HUES48 (cell line): ENCODE results near the gene PSMD11.
A peak's percentile ranks its signal among the peaks of the same experiment; 100 is the strongest.
"Not testable (repeated sequence)": the region's sequence is repeated elsewhere in the genome, so short reads cannot be mapped to it uniquely, and the experiment has no call there.

Experiments
- H3K27ac ChIP-seq: one replicate; pipeline ENCODE4 v1.7.0; 2013; ENCODE audit warnings: low read depth, low read length, inconsistent platforms
- H3K27me3 ChIP-seq: 2 replicates; pipeline ENCODE4 v1.6.1; 2013; ENCODE audit warnings: mild to moderate bottlenecking, low read length; ENCODE audit not compliant: control insufficient read depth, insufficient read depth
- H3K36me3 ChIP-seq: 2 replicates; pipeline ENCODE4 v1.6.1; 2013; ENCODE audit warnings: low read length; ENCODE audit not compliant: control insufficient read depth, insufficient read depth
- H3K4me1 ChIP-seq: 2 replicates; pipeline ENCODE4 v1.6.1; 2013; ENCODE audit warnings: mild to moderate bottlenecking, low read length; ENCODE audit not compliant: control insufficient read depth, insufficient read depth
- H3K4me3 ChIP-seq: 2 replicates; pipeline ENCODE4 v1.5.1; 2013; ENCODE audit warnings: mild to moderate bottlenecking, low read depth, low read length
- H3K9ac ChIP-seq: 2 replicates; pipeline ENCODE4 v1.6.1; 2013; ENCODE audit warnings: mild to moderate bottlenecking, low read depth, low read length, moderate library complexity
- H3K9me3 ChIP-seq: 2 replicates; pipeline ENCODE4 v1.6.1; 2013; ENCODE audit warnings: low read length; ENCODE audit not compliant: control insufficient read depth, insufficient read depth

PSMD11 gene

GRCh38 chr17:32444301-32445073, at the start of gene PSMD11:
TSS of gene PSMD11 (plus strand) at chr17:32444510. CDS start at chr17:32444524, 14 bp downstream.
- H3K9ac ChIP-seq = peak within 1 kb of the TSS; percentile 95

GRCh38 chr17:32396343-32396742, 48.0 kb upstream of the PSMD11 start:
- Histone ChIP-seq H3K36me3 (no peaks in the 10 kb centered on the region), H3K4me3 (no peak overlapping the region), H3K27ac (no peak overlapping the region), H3K4me1 (no peaks in the 10 kb centered on the region), H3K9ac (no peak overlapping the region), H3K27me3 (no peaks in the 10 kb centered on the region), H3K9me3 (no peaks in the 10 kb centered on the region)

More at GRCh38 chr17:32444301-32445073, at the start of gene PSMD11:
- Histone ChIP-seq H3K4me3 (peak within 1 kb of the TSS; percentile 99), H3K9me3 (no peaks in the 10 kb centered on the region), H3K27me3 (no peaks in the 10 kb centered on the region; the same call in 1 of the 2 replicates), H3K27ac (peak within 1 kb of the TSS; percentile 88), H3K4me1 (peaks cover 11% of the 10 kb centered on the region), H3K36me3 (peaks cover 38% of the 10 kb centered on the region)

GRCh38 chr17:32398946-32399345, 45.4 kb upstream of the PSMD11 start:
- H3K4me1 ChIP-seq = no peaks in the 10 kb centered on the region
- H3K27me3 ChIP-seq = no peaks in the 10 kb centered on the region
- no peaks in the 10 kb centered on the region for H3K9me3 ChIP-seq
- H3K9ac ChIP-seq = no peak overlapping the region
- no peak overlapping the region for H3K4me3 ChIP-seq
- no peak overlapping the region for H3K27ac ChIP-seq
- no peaks in the 10 kb centered on the region for H3K36me3 ChIP-seq

GRCh38 chr17:32410085-32410484, 34.2 kb upstream of the PSMD11 start:
- H3K9me3 ChIP-seq, H3K27ac ChIP-seq, H3K36me3 ChIP-seq, H3K4me1 ChIP-seq, H3K27me3 ChIP-seq, H3K9ac ChIP-seq, H3K4me3 ChIP-seq: not testable (repeated sequence)

GRCh38 chr17:32426894-32427293, 17.4 kb upstream of the PSMD11 start:
- H3K4me1 ChIP-seq = no peaks in the 10 kb centered on the region
- no peaks in the 10 kb centered on the region for H3K27me3 ChIP-seq
- no peak overlapping the region for H3K4me3 ChIP-seq
- H3K36me3 ChIP-seq = no peaks in the 10 kb centered on the region
- H3K9ac ChIP-seq = no peak overlapping the region
- H3K27ac ChIP-seq = no peak overlapping the region
- peaks cover 8% of the 10 kb centered on the region; the same call in 1 of the 2 replicates for H3K9me3 ChIP-seq

DNA sequence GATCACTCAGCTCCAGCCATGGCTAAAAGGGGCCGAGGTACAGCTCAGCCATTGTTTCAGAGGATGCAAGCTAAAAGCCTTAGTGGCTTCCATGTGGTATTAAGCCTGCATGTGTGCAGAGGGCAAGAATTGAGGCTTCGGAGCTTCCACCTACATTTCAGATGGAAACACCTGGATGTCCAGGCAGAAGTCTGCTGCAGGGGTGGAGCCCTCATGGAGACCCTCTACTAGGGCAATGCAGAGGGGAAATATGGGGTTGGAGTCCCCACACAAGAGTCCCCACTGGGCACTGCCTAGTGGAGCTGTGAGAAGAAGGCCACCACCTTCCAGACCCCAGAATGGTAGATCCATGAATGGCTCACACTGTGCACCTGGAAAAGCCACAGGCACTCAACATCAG, 14.7 kb upstream of the PSMD11 start:
- no peak overlapping the region for H3K9ac ChIP-seq
- H3K4me1 ChIP-seq = no peaks in the 10 kb centered on the region
- H3K9me3 ChIP-seq = peaks cover 8% of the 10 kb centered on the region; the same call in 1 of the 2 replicates
- no peaks in the 10 kb centered on the region for H3K27me3 ChIP-seq
- no peak overlapping the region for H3K4me3 ChIP-seq
- no peak overlapping the region for H3K27ac ChIP-seq
- H3K36me3 ChIP-seq = no peaks in the 10 kb centered on the region

DNA sequence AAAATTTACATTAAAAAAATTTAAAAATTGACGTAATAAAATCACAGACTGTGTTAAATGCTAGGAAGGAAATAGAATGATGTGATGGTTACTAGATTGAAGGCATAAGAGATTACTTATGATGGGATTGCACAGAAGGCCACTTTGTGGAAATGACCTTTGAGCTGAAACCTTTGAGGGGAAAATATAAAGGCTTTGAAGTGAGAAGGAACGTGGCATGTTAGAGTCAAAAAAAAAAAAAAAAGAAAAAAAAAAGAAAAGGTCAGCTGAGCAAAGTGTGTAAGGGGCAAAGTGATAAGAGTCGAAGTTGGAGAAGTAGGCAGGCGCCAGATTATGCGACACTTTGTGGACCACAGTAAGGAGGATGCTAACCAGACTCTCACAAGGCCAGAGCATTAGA, 3.6 kb upstream of the PSMD11 start:
- H3K27ac ChIP-seq = no peak overlapping the region
- peaks cover 3% of the 10 kb centered on the region for H3K4me1 ChIP-seq
- H3K9ac ChIP-seq = no peak overlapping the region
- 0 out of 2 replicates have a peak, but pooled peaks cover under 1% of the 10 kb centered on the region for H3K36me3 ChIP-seq
- no peak overlapping the region for H3K4me3 ChIP-seq
- no peaks in the 10 kb centered on the region for H3K9me3 ChIP-seq
- no peaks in the 10 kb centered on the region; the same call in 1 of the 2 replicates for H3K27me3 ChIP-seq

DNA sequence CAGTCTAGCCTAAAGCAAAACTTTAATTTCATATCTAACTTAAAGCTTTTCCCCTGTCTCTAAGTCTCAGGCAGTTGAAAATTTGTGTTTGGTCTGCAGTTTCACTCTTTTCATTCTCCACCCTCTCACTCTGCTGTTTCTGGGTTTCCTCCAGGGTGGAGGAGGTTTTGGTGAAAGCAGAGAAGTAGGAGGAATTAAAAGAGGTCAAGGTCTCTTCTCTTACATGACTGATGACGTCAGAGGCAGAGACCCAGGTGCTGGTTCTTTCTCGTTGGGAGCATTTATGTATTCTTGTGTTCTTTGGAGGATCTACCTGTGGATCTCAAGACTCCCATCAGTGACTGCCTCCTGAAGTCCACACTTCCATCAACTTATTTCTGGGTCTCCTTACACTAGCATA, 2.4 kb upstream of the PSMD11 start:
- Histone ChIP-seq H3K9me3 (no peaks in the 10 kb centered on the region), H3K27ac (no peak overlapping the region)

GRCh38 chr17:32443827-32444300, 446 bp upstream of the PSMD11 start:
- peaks cover 11% of the 10 kb centered on the region for H3K4me1 ChIP-seq
- no peaks in the 10 kb centered on the region; the same call in 1 of the 2 replicates for H3K27me3 ChIP-seq
- no peak overlapping the region for H3K9ac ChIP-seq
- no peak overlapping the region for H3K27ac ChIP-seq
- H3K9me3 ChIP-seq = no peaks in the 10 kb centered on the region
- peaks cover 32% of the 10 kb centered on the region for H3K36me3 ChIP-seq
- H3K4me3 ChIP-seq = peak overlapping the region; percentile 34; the same call in 1 of the 2 replicates

More for the DNA sequence above, 2.4 kb upstream of the PSMD11 start:
- H3K36me3 ChIP-seq = peaks cover 12% of the 10 kb centered on the region
- H3K9ac ChIP-seq = no peak overlapping the region
- no peaks in the 10 kb centered on the region; the same call in 1 of the 2 replicates for H3K27me3 ChIP-seq
- H3K4me1 ChIP-seq = peaks cover 11% of the 10 kb centered on the region
- no peak overlapping the region for H3K4me3 ChIP-seq

GRCh38 chr17:32445074-32445415, 735 bp downstream of the PSMD11 start:
- Histone ChIP-seq H3K9me3 (no peaks in the 10 kb centered on the region), H3K9ac (peak overlapping the region; percentile 95), H3K27ac (peak overlapping the region; percentile 88), H3K4me1 (peaks cover 11% of the 10 kb centered on the region), H3K27me3 (no peaks in the 10 kb centered on the region; the same call in 1 of the 2 replicates), H3K4me3 (peak overlapping the region; percentile 99), H3K36me3 (peaks cover 44% of the 10 kb centered on the region)

- Histone ChIP-seq H3K4me1 (peaks cover 11% of the 10 kb centered on the region), H3K36me3 (peaks cover 46% of the 10 kb centered on the region), H3K9ac (peak overlapping the region; percentile 95; the same call in 1 of the 2 replicates), H3K4me3 (peak overlapping the region; percentile 99), H3K9me3 (no peaks in the 10 kb centered on the region), H3K27me3 (no peaks in the 10 kb centered on the region; the same call in 1 of the 2 replicates), H3K27ac (no peak overlapping the region)
Measured at GRCh38 chr17:32445497-32445896, 1.2 kb downstream of the PSMD11 start.
